K562 (cell line): ENCODE measurements around the gene CREG1. TPM values are rescaled to one million over a fixed set of nuclear protein-coding genes. Genes with fewer than 3 reads are reported as not detected.

ENCODE experiments used
- CEBPB ChIP-seq: fragments of 450-650 bp; IDR thresholded peaks from 2 replicates; pipeline ENCODE4 v1.6.1; 2016; ENCODE audit warnings: missing genetic modification characterization, missing compliant biosample characterization
- CEBPG ChIP-seq, 3 experiments: fragments of 200-800 bp in 1 of 3; sonication (Bioruptor generic) in 1 of 3; sonication (generic) in 1 of 3; formaldehyde crosslinking in 1 of 3; IDR thresholded peaks in 2 of 3; conservative IDR thresholded peaks in 1 of 3; 2 replicates each; pipeline versions ENCODE4 v1.6.1 to v1.8.0; 2016 to 2022; ENCODE audit warnings: missing compliant biosample characterization in 2 of 3, missing genetic modification characterization in 2 of 3, mild to moderate bottlenecking in 1 of 3, missing genetic modification reagents in 1 of 3
- CTBP1 ChIP-seq: fragments of 450-650 bp; IDR thresholded peaks from 2 replicates; pipeline ENCODE4 v1.6.1; 2016; ENCODE audit warnings: borderline replicate concordance
- EP300 ChIP-seq: IDR thresholded peaks from 2 replicates; pipeline ENCODE4 v1.6.1; 2012; ENCODE audit warnings: low read length, improper control_type of control experiment
- EP400 ChIP-seq: fragments of 450-650 bp; IDR thresholded peaks from 2 replicates; pipeline ENCODE4 v1.6.1; 2017; ENCODE audit warnings: antibody characterized with exemption, mild to moderate bottlenecking, moderate library complexity
- L3MBTL2 ChIP-seq: fragments of 450-650 bp; IDR thresholded peaks from 2 replicates; pipeline ENCODE4 v1.6.1; 2016; ENCODE audit warnings: mild to moderate bottlenecking, moderate library complexity
- MECOM ChIP-seq: fragments of 250-450 bp; sonication (Bioruptor Pico); IDR thresholded peaks from 2 replicates; pipeline ENCODE4 v1.8.0; 2022; ENCODE audit warnings: inconsistent platforms
- MTA1 ChIP-seq: fragments of 450-650 bp; IDR thresholded peaks from 2 replicates; pipeline ENCODE4 v1.6.1; 2017; ENCODE audit warnings: borderline replicate concordance
- SMARCA4 ChIP-seq: fragments of 450-650 bp; IDR thresholded peaks from 2 replicates; pipeline ENCODE4 v1.6.1; 2016
- TRIM24 ChIP-seq, 2 experiments: fragments of 450-650 bp; IDR thresholded peaks; 2 replicates each; pipeline ENCODE4 v1.6.1; 2016
- ZNF197 ChIP-seq: fragments of 200-800 bp; sonication (Bioruptor generic); IDR thresholded peaks from 2 replicates; pipeline ENCODE4 v1.6.1; 2016; ENCODE audit warnings: low read depth, missing genetic modification characterization, missing compliant biosample characterization
- ZNF766 ChIP-seq: fragments of 200-800 bp; sonication (Bioruptor generic); conservative IDR thresholded peaks from 2 replicates; pipeline ENCODE4 v1.6.1; 2016; ENCODE audit warnings: missing genetic modification characterization, missing compliant biosample characterization
- polyA plus RNA-seq, 8 experiments: library from polyadenylated mRNA; depleted of rRNA in 4 of 8; stranded (reverse) in 5 of 8; unstranded in 3 of 8; fragments of >200 nt; fragmentation: Nextera tagmentation in 2 of 8; fragmentation: Illumina TruSeq in 1 of 8; extraction: Ambion mirVana in 2 of 8; extraction: Trizol in 1 of 8; gene quantifications; 2 replicates each; pipeline versions ENCODE4 v1.2.1 to v1.2.3, GENCODE V29; 2011 to 2014; ENCODE audit warnings: inconsistent platforms in 1 of 8, missing spikeins in 1 of 8
- total RNA-seq, 7 experiments: library from RNA; depleted of rRNA in 6 of 7; stranded (reverse); fragments of >200 nt in 6 of 7; fragmentation: Illumina TruSeq in 2 of 7; extraction: Trizol in 2 of 7; gene quantifications; 2 replicates each; pipeline versions ENCODE4 v1.2.1 to v1.2.3, GENCODE V29; 2011 to 2021; ENCODE audit warnings: low replicate concordance in 1 of 7
- TF ChIP-seq, protein P1 (sequence below): fragments of 450-650 bp; IDR thresholded peaks from 2 replicates; pipeline ENCODE4 v1.6.1; 2016; ENCODE audit warnings: mild to moderate bottlenecking, moderate library complexity
- TF ChIP-seq, protein P2 (sequence below), 2 experiments: fragments of 250-450 bp in 1 of 2; fragments of 450-650 bp in 1 of 2; sonication (Bioruptor Pico) in 1 of 2; IDR thresholded peaks; 2 replicates each; pipeline versions ENCODE4 v1.6.1 to v1.8.0; 2016 to 2021; ENCODE audit warnings: mild to moderate bottlenecking in 2 of 2, moderate library complexity in 2 of 2, missing compliant biosample characterization in 1 of 2, missing genetic modification characterization in 1 of 2
- TF ChIP-seq, protein P3 (sequence below): fragments of 450-650 bp; IDR thresholded peaks from 2 replicates; pipeline ENCODE4 v1.6.1; 2016; ENCODE audit warnings: missing biosample characterization, missing genetic modification characterization

Gene CREG1
- total and polyA plus RNA-seq, 9 of the 15 experiments (the other 6 are each of a cell fraction or from before 2014, with no cell fraction given) = 45.7 to 272 (median 161) TPM

DNA sequence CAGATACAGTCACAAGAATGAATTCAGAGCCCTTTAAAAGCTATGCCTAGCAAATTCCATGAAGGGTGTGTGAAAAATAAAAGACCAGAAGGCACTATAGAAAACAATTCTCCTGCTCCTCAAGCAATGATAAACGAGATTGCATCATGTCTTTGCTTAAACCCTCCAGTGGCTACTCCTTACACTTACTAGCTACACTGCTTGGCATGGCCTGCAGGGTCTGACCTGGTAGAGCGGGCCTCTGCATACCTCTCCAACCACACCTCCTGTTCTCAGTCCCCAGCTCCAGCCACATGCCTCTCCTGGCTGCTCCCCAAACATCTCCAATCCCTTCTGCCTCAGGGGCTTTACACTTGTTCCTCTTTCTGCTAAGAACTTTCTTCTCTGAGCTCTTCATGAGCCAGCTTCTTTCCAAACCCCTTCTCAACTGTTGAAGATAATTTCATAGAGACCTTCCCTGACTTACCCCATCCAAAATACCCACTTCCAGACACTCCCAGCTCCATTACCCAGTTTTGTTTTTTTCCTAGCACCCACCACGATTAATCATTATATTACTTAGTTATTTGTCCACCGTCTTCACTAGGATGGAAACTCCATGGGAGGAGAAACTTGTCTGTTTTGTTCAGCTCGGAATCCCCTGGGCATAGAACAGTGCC is 11.2 kb upstream of the CREG1 start (continued):
- TF ChIP-seq ZNF766 (CRISPR knock-in tag) = no peak
- TF ChIP-seq SMARCA4 = peak; percentile 27; the same call in 1 of the 2 replicates
- peak; percentile 59 for TF ChIP-seq L3MBTL2
- peak; percentile 94 for TF ChIP-seq CEBPG (CRISPR knock-in tag; IDR thresholded peaks at IDR 0.05)
- TF ChIP-seq CEBPG (tag; conservative IDR thresholded peaks at IDR 0.05 in 1 of 2, IDR thresholded peaks at IDR 0.05 in 1 of 2) = peak; percentile 95
- 0 out of 2 replicates have a peak, but pooled peaks have one; percentile 17 for TF ChIP-seq MTA1
- TF ChIP-seq, protein P1, sequence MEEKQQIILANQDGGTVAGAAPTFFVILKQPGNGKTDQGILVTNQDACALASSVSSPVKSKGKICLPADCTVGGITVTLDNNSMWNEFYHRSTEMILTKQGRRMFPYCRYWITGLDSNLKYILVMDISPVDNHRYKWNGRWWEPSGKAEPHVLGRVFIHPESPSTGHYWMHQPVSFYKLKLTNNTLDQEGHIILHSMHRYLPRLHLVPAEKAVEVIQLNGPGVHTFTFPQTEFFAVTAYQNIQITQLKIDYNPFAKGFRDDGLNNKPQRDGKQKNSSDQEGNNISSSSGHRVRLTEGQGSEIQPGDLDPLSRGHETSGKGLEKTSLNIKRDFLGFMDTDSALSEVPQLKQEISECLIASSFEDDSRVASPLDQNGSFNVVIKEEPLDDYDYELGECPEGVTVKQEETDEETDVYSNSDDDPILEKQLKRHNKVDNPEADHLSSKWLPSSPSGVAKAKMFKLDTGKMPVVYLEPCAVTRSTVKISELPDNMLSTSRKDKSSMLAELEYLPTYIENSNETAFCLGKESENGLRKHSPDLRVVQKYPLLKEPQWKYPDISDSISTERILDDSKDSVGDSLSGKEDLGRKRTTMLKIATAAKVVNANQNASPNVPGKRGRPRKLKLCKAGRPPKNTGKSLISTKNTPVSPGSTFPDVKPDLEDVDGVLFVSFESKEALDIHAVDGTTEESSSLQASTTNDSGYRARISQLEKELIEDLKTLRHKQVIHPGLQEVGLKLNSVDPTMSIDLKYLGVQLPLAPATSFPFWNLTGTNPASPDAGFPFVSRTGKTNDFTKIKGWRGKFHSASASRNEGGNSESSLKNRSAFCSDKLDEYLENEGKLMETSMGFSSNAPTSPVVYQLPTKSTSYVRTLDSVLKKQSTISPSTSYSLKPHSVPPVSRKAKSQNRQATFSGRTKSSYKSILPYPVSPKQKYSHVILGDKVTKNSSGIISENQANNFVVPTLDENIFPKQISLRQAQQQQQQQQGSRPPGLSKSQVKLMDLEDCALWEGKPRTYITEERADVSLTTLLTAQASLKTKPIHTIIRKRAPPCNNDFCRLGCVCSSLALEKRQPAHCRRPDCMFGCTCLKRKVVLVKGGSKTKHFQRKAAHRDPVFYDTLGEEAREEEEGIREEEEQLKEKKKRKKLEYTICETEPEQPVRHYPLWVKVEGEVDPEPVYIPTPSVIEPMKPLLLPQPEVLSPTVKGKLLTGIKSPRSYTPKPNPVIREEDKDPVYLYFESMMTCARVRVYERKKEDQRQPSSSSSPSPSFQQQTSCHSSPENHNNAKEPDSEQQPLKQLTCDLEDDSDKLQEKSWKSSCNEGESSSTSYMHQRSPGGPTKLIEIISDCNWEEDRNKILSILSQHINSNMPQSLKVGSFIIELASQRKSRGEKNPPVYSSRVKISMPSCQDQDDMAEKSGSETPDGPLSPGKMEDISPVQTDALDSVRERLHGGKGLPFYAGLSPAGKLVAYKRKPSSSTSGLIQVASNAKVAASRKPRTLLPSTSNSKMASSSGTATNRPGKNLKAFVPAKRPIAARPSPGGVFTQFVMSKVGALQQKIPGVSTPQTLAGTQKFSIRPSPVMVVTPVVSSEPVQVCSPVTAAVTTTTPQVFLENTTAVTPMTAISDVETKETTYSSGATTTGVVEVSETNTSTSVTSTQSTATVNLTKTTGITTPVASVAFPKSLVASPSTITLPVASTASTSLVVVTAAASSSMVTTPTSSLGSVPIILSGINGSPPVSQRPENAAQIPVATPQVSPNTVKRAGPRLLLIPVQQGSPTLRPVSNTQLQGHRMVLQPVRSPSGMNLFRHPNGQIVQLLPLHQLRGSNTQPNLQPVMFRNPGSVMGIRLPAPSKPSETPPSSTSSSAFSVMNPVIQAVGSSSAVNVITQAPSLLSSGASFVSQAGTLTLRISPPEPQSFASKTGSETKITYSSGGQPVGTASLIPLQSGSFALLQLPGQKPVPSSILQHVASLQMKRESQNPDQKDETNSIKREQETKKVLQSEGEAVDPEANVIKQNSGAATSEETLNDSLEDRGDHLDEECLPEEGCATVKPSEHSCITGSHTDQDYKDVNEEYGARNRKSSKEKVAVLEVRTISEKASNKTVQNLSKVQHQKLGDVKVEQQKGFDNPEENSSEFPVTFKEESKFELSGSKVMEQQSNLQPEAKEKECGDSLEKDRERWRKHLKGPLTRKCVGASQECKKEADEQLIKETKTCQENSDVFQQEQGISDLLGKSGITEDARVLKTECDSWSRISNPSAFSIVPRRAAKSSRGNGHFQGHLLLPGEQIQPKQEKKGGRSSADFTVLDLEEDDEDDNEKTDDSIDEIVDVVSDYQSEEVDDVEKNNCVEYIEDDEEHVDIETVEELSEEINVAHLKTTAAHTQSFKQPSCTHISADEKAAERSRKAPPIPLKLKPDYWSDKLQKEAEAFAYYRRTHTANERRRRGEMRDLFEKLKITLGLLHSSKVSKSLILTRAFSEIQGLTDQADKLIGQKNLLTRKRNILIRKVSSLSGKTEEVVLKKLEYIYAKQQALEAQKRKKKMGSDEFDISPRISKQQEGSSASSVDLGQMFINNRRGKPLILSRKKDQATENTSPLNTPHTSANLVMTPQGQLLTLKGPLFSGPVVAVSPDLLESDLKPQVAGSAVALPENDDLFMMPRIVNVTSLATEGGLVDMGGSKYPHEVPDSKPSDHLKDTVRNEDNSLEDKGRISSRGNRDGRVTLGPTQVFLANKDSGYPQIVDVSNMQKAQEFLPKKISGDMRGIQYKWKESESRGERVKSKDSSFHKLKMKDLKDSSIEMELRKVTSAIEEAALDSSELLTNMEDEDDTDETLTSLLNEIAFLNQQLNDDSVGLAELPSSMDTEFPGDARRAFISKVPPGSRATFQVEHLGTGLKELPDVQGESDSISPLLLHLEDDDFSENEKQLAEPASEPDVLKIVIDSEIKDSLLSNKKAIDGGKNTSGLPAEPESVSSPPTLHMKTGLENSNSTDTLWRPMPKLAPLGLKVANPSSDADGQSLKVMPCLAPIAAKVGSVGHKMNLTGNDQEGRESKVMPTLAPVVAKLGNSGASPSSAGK = peak; percentile 49
- peak; percentile 85 for TF ChIP-seq CEBPB (tag)
- TF ChIP-seq TRIM24 (IDR thresholded peaks at IDR 0.05) = peak in 1 of 2 experiments; percentile 33; a peak in 2 of 4 replicates
- TF ChIP-seq EP300 = peak; percentile 29; the same call in 1 of the 2 replicates
- TF ChIP-seq, protein P2, sequence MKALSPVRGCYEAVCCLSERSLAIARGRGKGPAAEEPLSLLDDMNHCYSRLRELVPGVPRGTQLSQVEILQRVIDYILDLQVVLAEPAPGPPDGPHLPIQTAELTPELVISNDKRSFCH (CRISPR knock-in tag; IDR thresholded peaks at IDR 0.05) = no peak
- TF ChIP-seq, protein P2 (tag; IDR thresholded peaks at IDR 0.05) = no peak; the same call in 1 of the 2 replicates
- peak; percentile 75 for TF ChIP-seq EP400
- TF ChIP-seq CTBP1 = peak; percentile 26; the same call in 1 of the 2 replicates
- peak; percentile 37; the same call in 1 of the 2 replicates for TF ChIP-seq ZNF197 (CRISPR knock-in tag)
- TF ChIP-seq, protein P3, sequence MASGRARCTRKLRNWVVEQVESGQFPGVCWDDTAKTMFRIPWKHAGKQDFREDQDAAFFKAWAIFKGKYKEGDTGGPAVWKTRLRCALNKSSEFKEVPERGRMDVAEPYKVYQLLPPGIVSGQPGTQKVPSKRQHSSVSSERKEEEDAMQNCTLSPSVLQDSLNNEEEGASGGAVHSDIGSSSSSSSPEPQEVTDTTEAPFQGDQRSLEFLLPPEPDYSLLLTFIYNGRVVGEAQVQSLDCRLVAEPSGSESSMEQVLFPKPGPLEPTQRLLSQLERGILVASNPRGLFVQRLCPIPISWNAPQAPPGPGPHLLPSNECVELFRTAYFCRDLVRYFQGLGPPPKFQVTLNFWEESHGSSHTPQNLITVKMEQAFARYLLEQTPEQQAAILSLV (tag) = peak; percentile 83
- TF ChIP-seq MECOM = 0 out of 2 replicates have a peak, but pooled peaks have one; percentile 24
